Mesenteric fat pad (tissue), 1 donor: ENCODE measurements around the gene GUCY1B1. TPM values are rescaled to one million over a fixed set of nuclear protein-coding genes. Genes with fewer than 3 reads are reported as not detected.

Experiments
- DNase-seq: peaks from one replicate; pipeline ENCODE4 v3.0.0-alpha.2; 2020; ENCODE audit warnings: low spot score
- long read RNA-seq: library from polyadenylated mRNA; unstranded; transcript quantifications from one replicate; pipeline ENCODE4 v2.0.0, GENCODE V29; 2020
- total RNA-seq: library from RNA; stranded (reverse); fragmentation: NEBNext Ultra II Directional; extraction: Animal tissue kit (Norgen Biotek cat#: 25700); gene quantifications from one replicate; pipeline ENCODE4 v1.2.1, GENCODE V29; 2021
- donor health status: DM: yes; HTN: yes; CAD: no.

GUCY1B1 gene
- 5.0 TPM for total RNA-seq
- long read RNA-seq, partial matches to known transcripts = 2 of 5 reads
- long read RNA-seq, other reads (novel, unspliced or antisense) = 1 of 5 reads

- peak; percentile 96 for DNase-seq
Observed at GRCh38 chr4:155758481-155759371, at the start of gene GUCY1B1. GUCY1B1 (plus strand) TSS chr4:155759021; CDS start chr4:155759141, 120 bp downstream.

DNA sequence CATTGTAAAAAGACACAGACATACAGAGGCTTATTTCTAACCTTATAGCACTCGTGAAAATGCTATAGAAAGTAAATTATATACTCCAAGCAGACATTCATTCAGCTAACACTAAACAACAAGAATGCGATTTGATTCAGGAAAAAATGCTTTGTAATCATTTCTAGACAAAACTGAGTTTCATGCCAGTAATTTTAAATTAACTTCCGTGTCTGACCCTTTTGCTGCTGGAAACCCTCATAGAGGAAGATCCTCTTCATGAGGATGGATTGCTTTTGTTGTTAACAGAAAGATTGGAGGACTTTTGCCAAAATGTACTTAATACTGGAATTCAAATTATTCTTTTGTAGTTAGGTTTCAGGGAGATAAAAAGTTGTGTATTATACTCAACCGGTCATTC lies 48.9 kb upstream of the GUCY1B1 start:
- DNase-seq = no peak

- no peak for DNase-seq
Observed at GRCh38 chr4:155711556-155711955, 47.3 kb upstream of the GUCY1B1 start.

DNA sequence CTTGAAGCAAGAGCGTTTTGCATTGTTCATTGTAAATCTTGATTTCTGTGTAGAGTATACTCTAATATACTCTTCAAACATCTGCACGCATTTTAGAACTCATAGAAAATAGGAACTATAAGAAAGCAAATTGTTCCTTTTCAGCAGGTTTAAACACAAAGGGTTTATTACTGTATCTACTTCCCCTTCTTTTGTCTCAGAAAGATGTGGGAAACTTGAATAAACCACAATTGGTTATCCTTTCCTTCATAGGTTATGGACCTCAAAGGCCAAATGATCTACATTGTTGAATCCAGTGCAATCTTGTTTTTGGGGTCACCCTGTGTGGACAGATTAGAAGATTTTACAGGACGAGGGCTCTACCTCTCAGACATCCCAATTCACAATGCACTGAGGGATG lies 46.0 kb upstream of the GUCY1B1 start:
- no peak for DNase-seq

GRCh38 chr4:155713911-155714310 lies 44.9 kb upstream of the GUCY1B1 start:
- no peak for DNase-seq

GRCh38 chr4:155722336-155722735 lies 36.5 kb upstream of the GUCY1B1 start:
- no peak for DNase-seq

- no peak for DNase-seq
Observed at GRCh38 chr4:155722816-155723499, 35.9 kb upstream of the GUCY1B1 start.

- DNase-seq = no peak
Observed at GRCh38 chr4:155724731-155725130, 34.1 kb upstream of the GUCY1B1 start.

DNA sequence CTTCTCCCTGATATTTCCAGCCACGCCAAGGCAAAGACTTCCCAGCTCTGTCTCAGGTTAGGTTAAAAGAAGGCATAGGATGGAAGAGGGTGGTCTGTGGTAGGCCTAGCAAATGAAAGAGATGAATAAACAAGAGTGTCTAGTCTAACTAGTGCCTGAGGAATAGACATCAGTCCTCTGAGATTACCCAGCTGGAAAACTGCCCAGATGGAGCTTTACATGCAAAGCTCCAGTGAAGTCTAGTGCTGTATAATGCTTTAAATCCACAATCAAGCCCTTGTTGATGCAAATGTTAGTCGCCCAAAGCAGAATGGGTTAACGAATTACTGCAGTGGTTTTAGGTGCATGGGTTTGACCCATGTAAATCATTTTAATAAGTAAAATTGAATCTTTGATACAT lies 24.8 kb upstream of the GUCY1B1 start:
- DNase-seq = no peak

DNA sequence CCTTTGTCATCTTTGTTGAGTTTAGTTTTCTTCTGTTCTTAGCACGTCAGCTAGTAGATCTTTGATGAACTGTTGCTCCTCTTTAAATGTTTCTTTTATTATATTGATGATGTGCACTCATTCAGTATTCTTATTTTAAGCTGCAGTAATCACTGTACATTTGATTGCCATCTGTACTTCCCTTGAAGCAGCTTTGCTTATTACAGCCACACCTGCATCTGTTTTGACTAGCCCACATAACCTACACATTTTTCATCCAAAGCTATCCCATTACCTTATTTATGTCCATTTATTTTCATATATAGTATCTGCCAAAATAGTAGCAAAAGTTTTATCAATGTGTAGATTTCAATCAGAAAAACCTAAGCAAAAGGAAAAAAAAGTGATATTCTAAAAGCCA lies 23.9 kb upstream of the GUCY1B1 start:
- no peak for DNase-seq

- no peak for DNase-seq
Observed at GRCh38 chr4:155735496-155735895, 23.3 kb upstream of the GUCY1B1 start.

- no peak for DNase-seq
Observed at GRCh38 chr4:155738548-155738947, 20.3 kb upstream of the GUCY1B1 start.

DNA sequence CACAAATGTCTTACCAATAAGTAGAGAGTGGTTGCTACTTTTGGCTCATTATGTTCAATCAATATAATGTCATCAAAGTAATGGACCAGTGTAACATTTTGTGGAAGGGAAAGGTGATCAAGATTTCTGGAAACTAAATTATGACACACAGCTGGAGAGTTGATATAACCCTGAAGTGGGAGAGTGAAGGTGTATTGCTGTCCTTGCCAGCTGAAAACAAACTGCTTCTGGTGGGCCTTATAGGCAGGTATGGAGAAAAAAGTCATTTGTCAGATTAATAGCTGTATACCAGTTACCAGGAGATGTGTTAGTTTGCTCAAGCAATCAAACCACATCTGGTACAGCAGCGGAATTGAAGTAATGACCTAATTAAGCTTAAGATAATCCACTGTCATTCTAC lies 17.3 kb upstream of the GUCY1B1 start:
- no peak for DNase-seq

DNA sequence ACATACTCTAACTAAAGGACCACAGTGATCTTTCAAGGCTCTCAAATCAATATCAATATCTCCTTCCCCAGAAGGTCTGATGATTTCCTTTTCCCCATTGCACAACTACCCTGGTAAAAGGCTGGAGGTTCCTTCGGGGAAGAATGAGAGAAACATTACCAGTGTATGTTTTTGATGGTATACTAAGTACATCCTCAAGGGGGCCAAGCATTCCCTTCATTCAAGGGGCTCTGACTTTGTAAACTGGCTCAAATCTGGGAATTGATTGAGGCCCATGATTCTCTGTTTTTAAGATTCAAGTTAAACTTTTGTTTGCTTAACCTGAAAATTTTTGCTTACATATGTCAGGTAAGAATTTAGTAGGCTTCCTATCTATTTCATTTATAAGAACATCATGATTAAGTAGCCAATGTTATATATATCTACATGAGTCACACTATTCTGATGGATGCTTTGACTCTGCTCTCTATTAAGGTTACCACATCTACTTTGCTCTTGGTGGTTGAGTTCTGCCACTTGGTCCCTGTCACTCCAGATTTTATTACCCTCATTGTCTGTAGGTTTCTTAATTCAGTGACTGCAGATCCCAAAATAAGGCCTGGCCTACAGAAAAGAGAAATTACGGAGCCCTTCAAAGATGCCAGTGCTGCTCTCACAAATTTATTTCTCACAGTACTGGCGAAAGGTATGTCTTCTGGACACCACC lies 16.4 kb upstream of the GUCY1B1 start:
- DNase-seq = no peak

DNA sequence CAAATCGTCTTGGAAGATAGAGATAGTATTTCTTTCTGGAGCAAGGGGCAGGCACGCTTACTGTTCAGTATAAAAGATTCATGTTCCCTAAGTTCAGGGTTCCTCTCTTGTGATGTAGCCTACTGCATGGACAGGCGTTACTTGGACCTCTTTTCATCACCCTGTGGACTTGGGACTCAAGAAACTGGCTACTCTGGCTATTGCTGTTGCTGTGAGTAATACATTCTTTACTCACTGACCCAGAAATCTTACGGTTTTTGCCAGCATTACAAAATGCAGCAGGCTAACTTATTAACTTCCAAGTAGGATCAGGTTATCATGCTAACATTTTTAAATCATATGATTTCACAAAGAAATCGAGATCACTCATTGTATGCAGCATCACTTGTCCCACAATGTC lies 12.8 kb upstream of the GUCY1B1 start:
- no peak for DNase-seq

GRCh38 chr4:155748039-155748438 lies 10.8 kb upstream of the GUCY1B1 start:
- no peak for DNase-seq

DNA sequence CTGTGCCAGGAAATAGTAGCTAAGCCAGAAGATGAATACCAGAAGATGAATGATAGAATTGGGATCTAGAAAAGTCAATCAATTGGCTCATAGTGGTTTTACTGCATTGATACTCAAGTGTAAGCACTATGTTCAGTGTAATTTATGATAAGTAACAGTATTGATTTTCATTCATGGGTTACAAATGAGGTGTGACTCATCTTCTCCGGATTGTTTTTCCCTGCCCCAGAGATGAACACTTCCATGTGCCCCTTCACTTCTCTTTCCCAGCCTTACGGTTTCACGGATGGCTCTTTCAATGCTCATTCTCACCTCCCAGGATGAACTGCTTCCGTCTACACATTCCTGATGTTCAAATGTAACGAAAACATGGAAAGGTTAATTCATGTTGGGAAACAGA lies 9.8 kb upstream of the GUCY1B1 start:
- no peak for DNase-seq

DNA sequence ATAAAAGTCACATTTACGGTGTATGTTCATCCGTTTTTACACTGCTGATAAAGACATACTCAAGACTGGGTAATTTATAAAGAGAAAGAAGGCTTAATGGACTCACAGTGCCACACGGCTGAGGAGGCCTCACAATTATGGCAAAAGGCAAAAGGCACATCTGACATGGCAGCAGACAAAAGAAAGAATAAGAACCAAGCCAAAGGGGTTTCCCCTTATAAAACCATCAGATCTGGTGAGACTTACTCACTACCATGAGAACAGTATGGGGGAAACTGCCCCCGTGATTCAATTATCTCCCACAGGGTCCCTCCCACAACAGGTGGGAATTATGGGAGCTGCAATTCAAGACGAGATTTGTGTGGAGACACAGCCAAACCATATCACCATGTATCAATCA lies 7.3 kb upstream of the GUCY1B1 start:
- DNase-seq = no peak

DNA sequence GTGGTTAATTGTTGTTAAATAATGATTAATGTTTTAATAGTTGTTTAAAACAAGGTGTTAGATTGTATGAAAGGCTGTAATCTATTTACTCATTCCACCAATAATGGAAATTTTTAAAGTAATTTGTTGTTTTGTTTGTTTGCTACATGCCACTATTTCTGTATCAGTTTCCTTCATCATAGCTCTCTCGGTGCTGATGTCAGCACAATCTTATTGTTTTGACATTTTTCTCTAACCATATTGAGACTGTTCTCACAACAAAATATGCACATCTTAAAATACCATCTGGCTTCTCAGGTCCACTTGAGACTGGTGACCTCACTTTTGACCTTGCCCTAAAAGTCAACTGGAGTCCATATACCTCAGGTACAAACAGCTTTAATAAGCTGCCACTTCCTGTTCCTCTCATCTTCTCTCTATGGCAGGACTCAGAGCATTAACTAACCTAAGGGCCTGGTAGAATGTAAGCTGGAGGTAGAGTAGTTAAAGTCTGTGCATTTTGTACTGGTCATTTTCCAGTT lies 1.0 kb upstream of the GUCY1B1 start:
- no peak for DNase-seq

DNA sequence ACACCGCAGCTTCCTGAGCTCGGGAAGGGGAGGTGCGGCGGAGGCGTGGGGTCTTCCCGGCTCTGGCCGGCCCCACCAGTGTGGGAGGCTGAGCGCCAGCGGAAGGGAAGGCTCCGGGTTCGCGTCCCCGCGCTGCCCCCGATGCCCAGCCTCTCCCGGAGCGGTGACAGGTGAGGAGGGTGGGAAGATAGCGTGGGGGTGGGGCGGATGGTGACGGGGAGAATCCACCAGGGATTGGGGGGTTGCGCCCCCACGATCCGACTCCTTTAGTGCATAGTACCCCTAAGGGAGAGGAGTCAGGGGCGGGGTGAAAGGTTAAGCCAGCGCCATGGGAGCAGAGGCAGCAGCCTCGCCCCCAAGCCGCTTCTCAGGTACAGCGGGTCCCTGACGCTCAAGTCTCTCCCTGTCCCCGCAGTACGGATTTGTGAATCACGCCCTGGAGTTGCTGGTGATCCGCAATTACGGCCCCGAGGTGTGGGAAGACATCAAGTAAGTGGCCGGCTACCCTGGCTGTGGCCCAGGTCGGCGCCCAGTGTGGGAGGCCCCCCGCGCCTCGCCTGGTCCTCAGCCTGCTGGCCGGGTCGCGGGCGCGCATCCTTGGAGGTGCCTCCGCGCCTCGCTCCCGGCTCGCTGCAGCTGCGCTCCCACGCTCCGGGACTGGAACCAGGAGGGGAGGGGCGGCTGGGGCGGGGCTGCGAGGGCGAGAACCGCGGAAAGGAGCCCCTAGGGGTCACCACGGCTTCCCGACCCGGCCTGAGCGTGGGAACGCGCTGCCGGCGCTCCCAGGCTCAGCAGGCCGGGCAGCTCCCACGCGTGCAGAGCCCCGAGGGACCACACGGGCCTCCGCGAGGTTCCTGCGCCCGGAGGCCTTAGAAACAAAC lies 791 bp downstream of the GUCY1B1 start:
- no peak for DNase-seq

DNA sequence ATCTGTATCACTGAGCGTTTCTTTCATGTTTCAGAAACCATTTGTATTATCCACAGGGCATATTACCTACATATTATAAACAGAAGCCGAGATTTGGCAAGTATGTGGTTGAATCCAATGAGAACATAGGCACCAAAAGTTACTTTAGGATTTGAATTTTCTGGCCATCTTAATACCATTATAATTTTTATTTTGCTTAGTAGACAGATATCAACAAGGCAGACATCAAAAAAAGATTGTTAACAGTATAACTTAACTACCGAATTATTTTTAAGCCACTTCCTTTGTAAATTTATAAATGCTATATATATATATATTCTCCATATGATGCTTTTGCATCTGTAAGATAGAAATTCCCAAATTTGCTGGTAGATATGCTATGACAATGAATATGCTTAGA lies 2.2 kb downstream of the GUCY1B1 start:
- DNase-seq = no peak
